BJ (cell line): Measurements from ENCODE around the gene CST4. TPM values are rescaled to one million over a fixed set of nuclear protein-coding genes. Genes with fewer than 3 reads are reported as not detected.
"Not testable (repeated sequence)": the region's sequence is repeated elsewhere in the genome, so short reads cannot be mapped to it uniquely, and the experiment has no call there.

ENCODE experiments used
- CTCF ChIA-PET: fragments of 350-600 bp; formaldehyde crosslinking; extraction: SDS; loops from one replicate; lab custom pipeline; 2021; ENCODE audit warnings: antibody characterized with exemption, inconsistent platforms; lab: Yijun Ruan, JAX
- POLR2A ChIA-PET: fragments of 300-600 bp; sonication (Branson Sonifier 250); formaldehyde crosslinking; extraction: SDS; loops from one replicate; lab custom pipeline; 2021; ENCODE audit warnings: antibody characterized with exemption; lab: Charles Lee
- DNase-seq: peaks from one replicate; pipeline ENCODE4 v3.0.0-alpha.2; 2011; ENCODE audit warnings: low read depth
- H3K27me3 ChIP-seq: 2 replicates; pipeline ENCODE4 v1.6.0; 2011; ENCODE audit warnings: low read length; ENCODE audit not compliant: control insufficient read depth, insufficient read depth
- H3K36me3 ChIP-seq: 2 replicates; pipeline ENCODE4 v1.5.1; 2011; ENCODE audit warnings: low read length; ENCODE audit not compliant: control insufficient read depth, insufficient read depth
- H3K4me3 ChIP-seq: 2 replicates; pipeline ENCODE4 v1.5.1; 2011; ENCODE audit warnings: low read depth, mild to moderate bottlenecking, control low read depth, low read length
- CTCF ChIP-seq: IDR thresholded peaks from 2 replicates; pipeline ENCODE4 v1.5.1; 2011; ENCODE audit warnings: low read depth, mild to moderate bottlenecking, control low read depth, inconsistent platforms, low read length, moderate library complexity; ENCODE audit not compliant: insufficient read depth
- polyA plus RNA-seq: library from polyadenylated mRNA; depleted of rRNA; stranded (reverse); fragments of >200 nt; gene quantifications from 2 replicates; pipeline ENCODE4 v1.2.3, GENCODE V29; 2011

Gene CST4
- polyA plus RNA-seq, 1 experiment = not detected

- ChIA-PET CTCF (interaction anchor here (0.7 to 2.2 kb wide), 20 partner anchors 7 to 331 kb away, joined by 3 to 19 read pairs (median 4); partner anchors contain the start of gene CST3), POLR2A (no interaction called here)
- Histone ChIP-seq H3K27me3 (peaks cover 2% of the 10 kb centered on the region; the same call in 1 of the 2 replicates), H3K4me3 (no peak overlapping the region), H3K36me3 (no peaks in the 10 kb centered on the region)
- DNase-seq = no peak
- peak; percentile 77 for TF ChIP-seq CTCF
These were observed 20.3 kb downstream of the CST4 start for GRCh38 chr20:23668477-23668951.

GRCh38 chr20:23667666-23668065 is 21.2 kb downstream of the CST4 start:
- ChIA-PET POLR2A (no interaction called here), CTCF (interaction anchor here (0.9 to 2.2 kb wide), 11 partner anchors 8 to 331 kb away, joined by 3 to 19 read pairs (median 5); no protein-coding TSS in a partner anchor)
- no peak for TF ChIP-seq CTCF
- no peak for DNase-seq
- no peaks in the 10 kb centered on the region for H3K36me3 ChIP-seq
- H3K27me3 ChIP-seq = peaks cover 2% of the 10 kb centered on the region; the same call in 1 of the 2 replicates
- no peak overlapping the region for H3K4me3 ChIP-seq

GRCh38 chr20:23666698-23667097 is 22.1 kb downstream of the CST4 start:
- no peaks in the 10 kb centered on the region for H3K36me3 ChIP-seq
- no peak overlapping the region for H3K4me3 ChIP-seq
- DNase-seq = no peak
- no peak for TF ChIP-seq CTCF
- POLR2A ChIA-PET = no interaction called here
- CTCF ChIA-PET = interaction anchor here (1.9 to 2.2 kb wide), 3 partner anchors 9 to 13 kb away, joined by 5 to 19 read pairs (median 9); no protein-coding TSS in a partner anchor
- peaks cover 2% of the 10 kb centered on the region; the same call in 1 of the 2 replicates for H3K27me3 ChIP-seq

- ChIA-PET CTCF (interaction anchor here (1.9 to 2.1 kb wide), 2 partner anchors 9 to 10 kb away, joined by 5 to 9 read pairs; no protein-coding TSS in a partner anchor), POLR2A (no interaction called here)
- Histone ChIP-seq H3K4me3 (no peak overlapping the region), H3K27me3 (0 out of 2 replicates have a peak, but pooled peaks cover 2% of the 10 kb centered on the region), H3K36me3 (no peaks in the 10 kb centered on the region)
- DNase-seq = no peak
- TF ChIP-seq CTCF = peak; percentile 21; the same call in 1 of the 2 replicates
These were observed 22.6 kb downstream of the CST4 start for GRCh38 chr20:23666189-23666588.

- ChIA-PET CTCF (no interaction called here), POLR2A (no interaction called here)
- no peak overlapping the region for H3K4me3 ChIP-seq
- TF ChIP-seq CTCF = no peak
- H3K36me3 ChIP-seq = no peaks in the 10 kb centered on the region
- H3K27me3 ChIP-seq = 0 out of 2 replicates have a peak, but pooled peaks cover 2% of the 10 kb centered on the region
- DNase-seq = no peak
These were observed 23.9 kb downstream of the CST4 start for GRCh38 chr20:23664954-23665353.

- H3K36me3 ChIP-seq, CTCF ChIA-PET, H3K27me3 ChIP-seq, POLR2A ChIA-PET, H3K4me3 ChIP-seq, DNase-seq: not testable (repeated sequence)
These were observed 24.8 kb downstream of the CST4 start for GRCh38 chr20:23664046-23664445.
